Stomach (tissue), 9 donors: Measurements from ENCODE around the gene TNFRSF25. TPM values are rescaled to one million over a fixed set of nuclear protein-coding genes. Genes with fewer than 3 reads are reported as not detected.

Experiments
- DNase-seq, 2 donors: peaks; one replicate each; pipeline versions ENCODE4 v3.0.0 to v3.0.0-alpha.2; 2013 to 2019
- H3K27ac ChIP-seq, 5 donors: fragments of 200-600 bp in 4 of 5; sonication (generic) in 4 of 5; one replicate each; pipeline ENCODE4 v1.5.1; 2013 to 2019; ENCODE audit warnings: mild to moderate bottlenecking in 1 of 5, moderate library complexity in 1 of 5
- H3K27me3 ChIP-seq, 3 donors: fragments of 200-600 bp; sonication (generic); one replicate each; pipeline ENCODE4 v1.5.1; 2017 to 2019; ENCODE audit warnings: mixed run types in 1 of 3
- H3K36me3 ChIP-seq, 4 donors: fragments of 200-600 bp; sonication (generic); 1 replicate in 3 of 4; 2 replicates in 1 of 4; pipeline ENCODE4 v1.5.1; 2016 to 2019
- H3K4me1 ChIP-seq, 4 donors: fragments of 200-600 bp; sonication (generic); one replicate each; pipeline ENCODE4 v1.5.1; 2016 to 2019
- H3K4me3 ChIP-seq, 4 donors: fragments of 200-600 bp; sonication (generic) in 3 of 4; one replicate each; pipeline ENCODE4 v1.5.1; 2016 to 2019; ENCODE audit warnings: mild to moderate bottlenecking in 1 of 4
- H3K9me3 ChIP-seq, 4 donors: fragments of 200-600 bp; sonication (generic); one replicate each; pipeline ENCODE4 v1.5.1; 2016 to 2019
- EP300 ChIP-seq: sonication (generic); formaldehyde crosslinking; IDR thresholded peaks from one replicate; pipeline ENCODE4 v1.6.1; 2017; ENCODE audit warnings: antibody characterized with exemption
- POLR2A ChIP-seq, 4 donors: fragments of 450-650 bp; IDR thresholded peaks; one replicate each; pipeline ENCODE4 v1.6.1; 2016; ENCODE audit warnings: antibody characterized with exemption in 4 of 4, control low read depth in 2 of 4, mild to moderate bottlenecking in 1 of 4, moderate library complexity in 1 of 4
- POLR2AphosphoS5 ChIP-seq, 3 donors: sonication (generic); formaldehyde crosslinking; IDR thresholded peaks; one replicate each; pipeline ENCODE4 v1.6.1; 2016; ENCODE audit warnings: antibody characterized with exemption in 3 of 3
- WGBS, 5 donors: extraction: QIAGEN DNeasy Blood & Tissue Kit in 3 of 5; methylation state at CpG; one replicate each; pipeline versions ENCODE4 v1.1.5 to v1.1.7; 2013 to 2018; 5-methylcytosine and 5-hydroxymethylcytosine counted together
- intact Hi-C: fragments of 100-400 bp; cut with DNase I; formaldehyde crosslinking; loops from one replicate; pipeline ENCODE4 v1.15.1; 2023; ENCODE audit warnings: low total_unique reads
- polyA plus RNA-seq, 3 donors: library from polyadenylated mRNA; stranded (reverse); fragments of 200-250 nt; gene quantifications; one replicate each; pipeline ENCODE4 v1.2.3, GENCODE V29; 2013
- total RNA-seq, 5 donors: library from RNA; depleted of rRNA; stranded (reverse); fragments of >200 nt; gene quantifications; one replicate each; pipeline versions ENCODE4 v1.1.0 to v1.2.3, GENCODE V29; 2014 to 2016
- TF ChIP-seq, protein P1 (sequence below), 7 experiments: fragments of 450-650 bp in 4 of 7; fragments of 200-600 bp in 3 of 7; sonication (generic) in 3 of 7; IDR thresholded peaks; one replicate each; pipeline ENCODE4 v1.5.1; 2016 to 2019; ENCODE audit warnings: antibody characterized with exemption in 7 of 7, control low read depth in 2 of 7, mild to moderate bottlenecking in 1 of 7
- donor health status: healthy with polysubstance abuse.
- donor health status: Bipolar disorder and iron deficiency.
- donor health status: healthy.

Gene TNFRSF25
- total and polyA plus RNA-seq, 8 donors = 2.7 to 215 (median 15.2) TPM

DNA sequence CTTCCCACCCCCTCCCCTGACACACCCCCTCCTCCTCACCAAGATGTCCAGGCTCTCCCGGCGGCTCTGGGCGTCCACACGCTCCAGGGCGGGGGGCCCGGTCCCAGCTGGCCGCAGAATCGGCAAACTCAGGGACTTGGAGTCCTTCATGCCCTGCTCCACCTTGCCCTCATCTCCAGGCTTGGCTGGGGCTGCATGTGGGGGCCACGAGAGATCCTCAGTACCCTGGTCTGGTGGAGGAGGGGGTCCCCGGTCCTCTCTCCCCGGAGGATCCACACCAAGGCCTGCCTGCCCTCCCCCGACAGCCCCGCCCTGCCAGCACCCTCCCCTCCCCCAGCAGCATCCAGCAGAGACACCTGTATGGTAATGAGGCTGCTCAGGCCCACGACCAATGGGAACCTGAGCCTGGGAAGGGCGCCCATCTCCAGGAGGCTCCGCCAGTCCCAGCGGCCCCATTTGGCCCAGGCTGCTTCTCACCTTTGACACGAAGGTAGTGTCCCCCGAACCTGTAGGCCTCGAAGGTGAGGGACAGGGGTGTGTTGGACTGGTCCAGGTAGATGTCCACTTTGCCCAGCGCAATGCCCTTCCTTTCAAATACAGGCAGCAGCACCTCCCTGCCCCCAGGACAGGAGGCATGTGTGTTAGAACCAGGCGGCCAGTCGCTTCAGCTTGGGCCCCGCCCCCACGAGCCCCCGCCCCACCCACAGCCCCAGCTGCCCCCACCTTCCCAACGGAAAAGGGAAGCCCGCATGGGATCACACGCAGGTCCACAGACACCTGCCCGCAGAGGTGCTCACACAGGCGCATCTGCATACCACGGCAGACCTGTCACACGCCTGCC lies 8.2 kb upstream of the TNFRSF25 start:
- DNase-seq = no peak
- TF ChIP-seq POLR2AphosphoS5 (IDR thresholded peaks at IDR 0.05) (no peak), POLR2A (IDR thresholded peaks at IDR 0.05) (no peak), EP300 (no peak)
- TF ChIP-seq, protein P1, sequence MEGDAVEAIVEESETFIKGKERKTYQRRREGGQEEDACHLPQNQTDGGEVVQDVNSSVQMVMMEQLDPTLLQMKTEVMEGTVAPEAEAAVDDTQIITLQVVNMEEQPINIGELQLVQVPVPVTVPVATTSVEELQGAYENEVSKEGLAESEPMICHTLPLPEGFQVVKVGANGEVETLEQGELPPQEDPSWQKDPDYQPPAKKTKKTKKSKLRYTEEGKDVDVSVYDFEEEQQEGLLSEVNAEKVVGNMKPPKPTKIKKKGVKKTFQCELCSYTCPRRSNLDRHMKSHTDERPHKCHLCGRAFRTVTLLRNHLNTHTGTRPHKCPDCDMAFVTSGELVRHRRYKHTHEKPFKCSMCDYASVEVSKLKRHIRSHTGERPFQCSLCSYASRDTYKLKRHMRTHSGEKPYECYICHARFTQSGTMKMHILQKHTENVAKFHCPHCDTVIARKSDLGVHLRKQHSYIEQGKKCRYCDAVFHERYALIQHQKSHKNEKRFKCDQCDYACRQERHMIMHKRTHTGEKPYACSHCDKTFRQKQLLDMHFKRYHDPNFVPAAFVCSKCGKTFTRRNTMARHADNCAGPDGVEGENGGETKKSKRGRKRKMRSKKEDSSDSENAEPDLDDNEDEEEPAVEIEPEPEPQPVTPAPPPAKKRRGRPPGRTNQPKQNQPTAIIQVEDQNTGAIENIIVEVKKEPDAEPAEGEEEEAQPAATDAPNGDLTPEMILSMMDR (IDR thresholded peaks at IDR 0.05) = no peak
- Histone ChIP-seq H3K9me3 (no peaks in the 10 kb centered on the region), H3K27me3 (no peaks in the 10 kb centered on the region), H3K27ac (no peak overlapping the region), H3K4me1 (peaks cover 0 to 22% (median 11%) of the 10 kb centered on the region in 4 donors), H3K36me3 (peaks cover 3 to 40% (median 28%) of the 10 kb centered on the region in 4 donors), H3K4me3 (no peak overlapping the region)
- 75 to 86% (median 81%) methylated on average over 13 to 33 of the region's 33 CpGs for WGBS, 5 donors
- intact Hi-C loops = no loop called here

DNA sequence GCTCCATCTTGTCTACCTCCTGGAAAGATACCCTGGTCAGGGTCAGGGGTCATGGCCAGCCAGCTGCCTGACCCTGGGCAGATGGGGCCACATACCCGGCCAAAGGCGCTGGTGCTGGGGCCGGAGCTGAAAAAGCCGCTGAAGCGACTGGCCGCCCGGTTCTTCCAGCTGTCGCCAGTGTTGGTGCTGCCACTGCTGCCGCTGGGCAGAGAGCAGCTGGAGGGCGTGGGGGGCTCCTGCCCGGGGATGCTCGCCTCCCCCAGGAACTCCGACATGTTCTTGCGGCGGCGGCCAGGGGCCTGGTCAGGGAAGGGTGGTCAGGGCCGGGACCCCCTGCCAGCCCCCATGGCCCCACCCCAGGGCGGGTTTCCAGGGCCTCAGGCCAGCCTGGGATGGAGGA lies 7.2 kb upstream of the TNFRSF25 start:
- Histone ChIP-seq H3K27me3 (no peaks in the 10 kb centered on the region), H3K4me1 (peaks cover 0 to 22% (median 11%) of the 10 kb centered on the region in 4 donors), H3K27ac (no peak overlapping the region), H3K36me3 (peaks cover 3 to 50% (median 39%) of the 10 kb centered on the region in 4 donors), H3K9me3 (no peaks in the 10 kb centered on the region), H3K4me3 (no peak overlapping the region)
- DNase-seq = no peak
- intact Hi-C loops = no loop called here
- TF ChIP-seq, protein P1 (IDR thresholded peaks at IDR 0.05) = no peak
- TF ChIP-seq POLR2A (IDR thresholded peaks at IDR 0.05) (no peak), EP300 (no peak), POLR2AphosphoS5 (IDR thresholded peaks at IDR 0.05) (no peak)
- WGBS, 5 donors = 84 to 100% (median 96%) methylated on average over 12 to 18 of the region's 18 CpGs; no CpG with 5 or more reads in 1 of the 5 donors

DNA sequence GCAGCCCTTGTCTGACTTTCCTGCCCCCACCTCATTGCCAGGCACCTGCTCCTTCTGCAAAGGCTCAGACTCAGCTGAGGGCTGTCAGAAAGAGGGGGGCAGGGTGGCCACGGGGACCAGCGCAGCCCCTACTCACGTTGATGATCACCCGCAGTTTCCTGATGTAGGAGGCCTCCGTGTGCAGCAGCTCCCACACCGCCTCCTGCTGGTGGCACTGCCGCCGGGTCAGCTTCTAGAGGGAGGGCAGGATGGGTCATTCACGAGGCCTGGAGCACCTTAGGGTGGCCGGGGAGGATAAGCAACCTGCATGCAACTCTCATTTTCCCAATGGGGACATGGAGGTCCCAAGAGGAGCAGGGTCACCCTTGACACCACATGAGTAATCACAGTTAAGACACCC lies 6.4 kb upstream of the TNFRSF25 start:
- intact Hi-C loops = no loop called here
- H3K36me3 ChIP-seq = peaks cover 3 to 52% (median 46%) of the 10 kb centered on the region in 4 donors
- H3K9me3 ChIP-seq = no peaks in the 10 kb centered on the region
- peak overlapping the region in 2 of 4 donors; percentile 31 to 49 for H3K4me3 ChIP-seq
- H3K27me3 ChIP-seq = peaks cover 0 to under 1% (median 0%) of the 10 kb centered on the region in 3 donors
- H3K27ac ChIP-seq = peak overlapping the region; percentile 81 to 87 (median 87)
- WGBS, 5 donors = 55 to 69% (median 61%) methylated on average over 7 to 10 of the region's 10 CpGs
- TF ChIP-seq, protein P1 (IDR thresholded peaks at IDR 0.05) = no peak
- TF ChIP-seq POLR2AphosphoS5 (IDR thresholded peaks at IDR 0.05) (no peak), EP300 (no peak), POLR2A (IDR thresholded peaks at IDR 0.05) (no peak)
- H3K4me1 ChIP-seq = peaks cover 0 to 22% (median 11%) of the 10 kb centered on the region in 4 donors
- DNase-seq = no peak

DNA sequence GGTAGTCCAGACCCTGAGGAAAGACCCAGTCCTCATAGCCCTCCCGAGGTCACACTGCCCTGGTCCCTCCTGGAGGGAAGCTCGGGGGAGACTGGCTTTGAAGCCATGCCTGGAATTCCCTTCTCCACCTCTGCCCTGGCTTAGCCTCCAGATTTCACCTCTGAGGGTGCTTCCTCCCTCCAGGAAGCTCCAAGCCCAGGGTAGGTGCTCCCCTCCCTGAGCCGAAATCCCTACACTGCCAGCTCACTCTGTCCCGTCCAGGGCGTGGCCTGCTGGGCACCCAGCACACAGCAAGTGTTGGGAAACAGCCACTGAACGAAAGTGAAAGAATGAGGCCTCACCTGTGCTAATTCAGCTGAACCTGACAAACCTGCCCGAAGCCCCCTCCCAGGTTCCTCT lies 6.0 kb upstream of the TNFRSF25 start:
- intact Hi-C loops = no loop called here
- peak; percentile 87 to 94 for DNase-seq
- H3K4me3 ChIP-seq = peak overlapping the region in 3 of 4 donors; percentile 27 to 49 (median 31)
- peaks cover 0 to 5% (median 0%) of the 10 kb centered on the region in 3 donors for H3K27me3 ChIP-seq
- 32 to 75% (median 47%) methylated on average over 7 of the region's 7 CpGs for WGBS, 5 donors
- peak overlapping the region; percentile 81 to 87 (median 87) for H3K27ac ChIP-seq
- peak in 2 of 3 donors; percentile 63 to 69 for TF ChIP-seq POLR2AphosphoS5 (IDR thresholded peaks at IDR 0.05)
- TF ChIP-seq, protein P1 (IDR thresholded peaks at IDR 0.05) = no peak
- H3K4me1 ChIP-seq = peaks cover 0 to 22% (median 11%) of the 10 kb centered on the region in 4 donors
- H3K9me3 ChIP-seq = no peaks in the 10 kb centered on the region
- peaks cover 3 to 54% (median 47%) of the 10 kb centered on the region in 4 donors for H3K36me3 ChIP-seq
